ENCODE data around the gene OSBPL2. TPM values are rescaled to one million over a fixed set of nuclear protein-coding genes. Genes with fewer than 3 reads are reported as not detected.

OSBPL2 gene
- total RNA-seq, 3 donors from 2014 or later (not counting 1 experiment from before 2014, with no cell fraction given): 77.9 to 112 (median 104) TPM

- H3K9me3 Mint-ChIP-seq: no peaks in the 10 kb centered on the region
- no peak overlapping the region for H3K4me3 Mint-ChIP-seq
- 94% methylated on average over 36 of the region's 36 CpGs for WGBS (ENCODE audit: insufficient coverage)
- H3K36me3 Mint-ChIP-seq: no peaks in the 10 kb centered on the region
- DNase-seq: no peak
- H3K4me3 ChIP-seq (ENCODE audit: low read length): no peak overlapping the region
- no peaks in the 10 kb centered on the region for H3K27me3 Mint-ChIP-seq (ENCODE audit: low read depth in 2 of 2)
- intact Hi-C loops (cut with micrococcal nuclease): no loop called here
- H3K4me1 Mint-ChIP-seq: peaks cover 0 to 6% of the 10 kb centered on the region in 2 donors
- no peaks in the 10 kb centered on the region for H3K9me3 ChIP-seq (ENCODE audit: control insufficient read depth, insufficient read depth, low read length)
- no peak overlapping the region for H3K27ac Mint-ChIP-seq
- no peaks in the 10 kb centered on the region for H3K27me3 ChIP-seq (ENCODE audit: control insufficient read depth, insufficient read depth, low read length)
- TF ChIP-seq CTCF (IDR thresholded peaks at IDR 0.05): no peak
- ATAC-seq: no peak
- no peaks in the 10 kb centered on the region for H3K4me1 ChIP-seq (ENCODE audit: control insufficient read depth, insufficient read depth, low read length)
- H3K36me3 ChIP-seq (ENCODE audit: control insufficient read depth, insufficient read depth, low read length): no peaks in the 10 kb centered on the region
- no peak overlapping the region for H3K27ac ChIP-seq (ENCODE audit: low read length)
These were observed 80.4 kb downstream of the OSBPL2 start for GRCh38 chr20:62318400-62319345.

GRCh38 chr20:62319346-62319909, 81.1 kb downstream of the OSBPL2 start:
- Mint-ChIP-seq H3K27ac (peak overlapping the region in 1 of 2 donors; percentile 61), H3K36me3 (no peaks in the 10 kb centered on the region), H3K9me3 (no peaks in the 10 kb centered on the region)

DNA sequence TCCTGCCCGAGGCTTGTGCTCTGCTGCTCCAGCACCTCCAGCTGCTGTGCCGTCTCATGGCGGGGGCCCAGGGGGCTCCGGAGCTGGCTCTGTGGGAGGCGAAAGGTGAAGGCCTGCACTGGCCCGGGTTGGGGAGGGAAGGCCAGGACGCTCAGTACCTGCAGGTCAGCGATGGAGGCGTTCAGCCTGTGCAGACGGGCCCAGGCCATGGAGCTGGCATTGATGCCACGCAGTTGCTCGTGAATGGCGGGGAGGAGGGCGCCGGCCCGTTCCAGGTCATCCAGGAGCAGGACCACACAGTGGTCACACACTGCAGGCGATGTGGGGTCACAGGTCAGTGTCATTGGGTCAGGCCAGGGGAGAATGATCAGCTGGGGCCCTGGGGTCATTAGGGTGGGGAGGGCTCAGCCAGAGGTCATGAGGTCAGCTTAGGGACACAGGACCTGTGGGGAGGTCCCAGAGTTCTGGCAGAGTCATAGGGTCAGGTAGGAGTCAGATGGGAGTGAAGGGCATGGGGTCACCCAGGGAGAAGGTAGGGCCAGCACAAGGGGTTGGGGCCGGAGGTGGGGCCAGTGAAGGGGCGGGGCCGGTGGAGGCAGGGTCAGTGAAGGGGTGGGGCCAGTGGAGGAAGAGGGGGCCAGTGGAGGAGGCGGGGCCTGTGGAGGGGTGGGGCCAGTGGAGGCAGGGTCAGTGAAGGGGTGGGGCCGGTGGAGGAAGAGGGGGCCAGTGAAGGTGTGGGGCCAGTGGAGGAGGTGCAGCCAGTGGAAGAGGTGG, 82.4 kb downstream of the OSBPL2 start:
- no peak for DNase-seq
- no peak for TF ChIP-seq CTCF (IDR thresholded peaks at IDR 0.05)

More at GRCh38 chr20:62319346-62319909, 81.1 kb downstream of the OSBPL2 start:
- Histone ChIP-seq H3K36me3 (ENCODE audit: control insufficient read depth, insufficient read depth, low read length) (no peaks in the 10 kb centered on the region), H3K27ac (ENCODE audit: low read length) (no peak overlapping the region), H3K4me1 (ENCODE audit: control insufficient read depth, insufficient read depth, low read length) (no peaks in the 10 kb centered on the region), H3K4me3 (ENCODE audit: low read length) (no peak overlapping the region), H3K9me3 (ENCODE audit: control insufficient read depth, insufficient read depth, low read length) (no peaks in the 10 kb centered on the region), H3K27me3 (ENCODE audit: control insufficient read depth, insufficient read depth, low read length) (no peaks in the 10 kb centered on the region)
- ATAC-seq: no peak
- intact Hi-C loops (cut with micrococcal nuclease): no loop called here
- Mint-ChIP-seq H3K4me3 (no peak overlapping the region), H3K27me3 (ENCODE audit: low read depth in 2 of 2) (no peaks in the 10 kb centered on the region), H3K4me1 (peaks cover 0 to 6% of the 10 kb centered on the region in 2 donors)
- no peak for DNase-seq
- WGBS (ENCODE audit: insufficient coverage): 91% methylated on average over 24 of the region's 29 CpGs
- TF ChIP-seq CTCF (IDR thresholded peaks at IDR 0.05): no peak

More for the DNA sequence above, 82.4 kb downstream of the OSBPL2 start:
- Mint-ChIP-seq H3K4me1 (peaks cover 0 to 6% of the 10 kb centered on the region in 2 donors), H3K36me3 (no peaks in the 10 kb centered on the region), H3K27ac (peak overlapping the region; percentile 21 to 72), H3K9me3 (no peaks in the 10 kb centered on the region), H3K27me3 (ENCODE audit: low read depth in 2 of 2) (no peaks in the 10 kb centered on the region), H3K4me3 (no peak overlapping the region)
- Histone ChIP-seq H3K4me1 (ENCODE audit: control insufficient read depth, insufficient read depth, low read length) (no peaks in the 10 kb centered on the region), H3K36me3 (ENCODE audit: control insufficient read depth, insufficient read depth, low read length) (no peaks in the 10 kb centered on the region), H3K27me3 (ENCODE audit: control insufficient read depth, insufficient read depth, low read length) (no peaks in the 10 kb centered on the region), H3K4me3 (ENCODE audit: low read length) (no peak overlapping the region), H3K9me3 (ENCODE audit: control insufficient read depth, insufficient read depth, low read length) (no peaks in the 10 kb centered on the region), H3K27ac (ENCODE audit: low read length) (no peak overlapping the region)
- intact Hi-C loops (cut with micrococcal nuclease): no loop called here
- ATAC-seq: peak in 2 of 3 donors; percentile 43 to 55
- WGBS (ENCODE audit: insufficient coverage): 95% methylated on average over 22 of the region's 22 CpGs
